Esophagus muscularis mucosa (tissue), 4 donors: ENCODE data around the gene LRRC56.

Experiments used
- EP300 ChIP-seq: sonication (generic); formaldehyde crosslinking; IDR thresholded peaks from one replicate; pipeline ENCODE4 v1.6.1; 2017; ENCODE audit warnings: antibody characterized with exemption
- POLR2A ChIP-seq: fragments of 450-650 bp; IDR thresholded peaks from one replicate; pipeline ENCODE4 v1.6.1; 2017; ENCODE audit warnings: antibody characterized with exemption, moderate library complexity, mild to moderate bottlenecking, low read depth
- POLR2AphosphoS5 ChIP-seq, 2 donors: sonication (generic); formaldehyde crosslinking; IDR thresholded peaks; one replicate each; pipeline ENCODE4 v1.6.1; 2017; ENCODE audit warnings: antibody characterized with exemption in 2 of 2
- TF ChIP-seq, protein P1 (sequence below), 3 experiments: fragments of 200-600 bp in 2 of 3; fragments of 450-650 bp in 1 of 3; sonication (generic) in 2 of 3; IDR thresholded peaks; one replicate each; pipeline ENCODE4 v1.5.1; 2017 to 2019; ENCODE audit warnings: antibody characterized with exemption in 3 of 3, mild to moderate bottlenecking in 2 of 3, moderate library complexity in 1 of 3

DNA sequence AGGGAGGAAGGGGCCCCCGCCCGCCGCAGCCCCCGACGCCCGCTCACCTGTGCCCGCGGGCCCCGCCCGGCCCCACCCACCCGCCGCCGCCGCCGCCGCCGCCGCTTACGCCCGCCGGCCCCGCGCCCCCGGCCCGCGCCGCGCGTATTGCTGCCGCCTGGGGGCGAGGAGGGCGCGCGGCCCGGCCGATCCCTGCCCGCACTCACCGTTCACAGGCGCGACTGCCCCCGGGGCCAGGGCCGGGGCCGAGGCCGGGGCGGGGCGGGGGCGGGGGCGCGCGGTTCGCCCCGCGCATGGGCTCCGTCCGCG, 2.2 kb upstream of the LRRC56 start:
- TF ChIP-seq, protein P1, sequence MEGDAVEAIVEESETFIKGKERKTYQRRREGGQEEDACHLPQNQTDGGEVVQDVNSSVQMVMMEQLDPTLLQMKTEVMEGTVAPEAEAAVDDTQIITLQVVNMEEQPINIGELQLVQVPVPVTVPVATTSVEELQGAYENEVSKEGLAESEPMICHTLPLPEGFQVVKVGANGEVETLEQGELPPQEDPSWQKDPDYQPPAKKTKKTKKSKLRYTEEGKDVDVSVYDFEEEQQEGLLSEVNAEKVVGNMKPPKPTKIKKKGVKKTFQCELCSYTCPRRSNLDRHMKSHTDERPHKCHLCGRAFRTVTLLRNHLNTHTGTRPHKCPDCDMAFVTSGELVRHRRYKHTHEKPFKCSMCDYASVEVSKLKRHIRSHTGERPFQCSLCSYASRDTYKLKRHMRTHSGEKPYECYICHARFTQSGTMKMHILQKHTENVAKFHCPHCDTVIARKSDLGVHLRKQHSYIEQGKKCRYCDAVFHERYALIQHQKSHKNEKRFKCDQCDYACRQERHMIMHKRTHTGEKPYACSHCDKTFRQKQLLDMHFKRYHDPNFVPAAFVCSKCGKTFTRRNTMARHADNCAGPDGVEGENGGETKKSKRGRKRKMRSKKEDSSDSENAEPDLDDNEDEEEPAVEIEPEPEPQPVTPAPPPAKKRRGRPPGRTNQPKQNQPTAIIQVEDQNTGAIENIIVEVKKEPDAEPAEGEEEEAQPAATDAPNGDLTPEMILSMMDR (IDR thresholded peaks at IDR 0.05): no peak
- TF ChIP-seq POLR2A (no peak), EP300 (no peak), POLR2AphosphoS5 (IDR thresholded peaks at IDR 0.05) (no peak)
